Suprapubic skin (tissue), 4 donors: Measurements from ENCODE around the gene HERC3. TPM values are rescaled to one million over a fixed set of nuclear protein-coding genes. Genes with fewer than 3 reads are reported as not detected.

Experiments
- DNase-seq, 2 donors: peaks; one replicate each; pipeline ENCODE4 v3.0.0-alpha.2; 2019; ENCODE audit warnings: low spot score in 2 of 2
- H3K27ac ChIP-seq: fragments of 200-600 bp; sonication (generic); one replicate; pipeline ENCODE4 v1.5.1; 2019
- H3K27me3 ChIP-seq: fragments of 200-600 bp; sonication (generic); one replicate; pipeline ENCODE4 v1.5.1; 2019
- H3K36me3 ChIP-seq: fragments of 200-600 bp; sonication (generic); one replicate; pipeline ENCODE4 v1.5.1; 2019
- H3K4me1 ChIP-seq: fragments of 200-600 bp; sonication (generic); one replicate; pipeline ENCODE4 v1.5.1; 2019
- H3K4me3 ChIP-seq: fragments of 200-600 bp; sonication (generic); one replicate; pipeline ENCODE4 v1.5.1; 2019; ENCODE audit warnings: mild to moderate bottlenecking
- H3K9me3 ChIP-seq: fragments of 200-600 bp; sonication (generic); one replicate; pipeline ENCODE4 v1.5.1; 2019
- EP300 ChIP-seq: sonication (generic); formaldehyde crosslinking; IDR thresholded peaks from one replicate; pipeline ENCODE4 v1.6.1; 2017; ENCODE audit warnings: antibody characterized with exemption
- POLR2A ChIP-seq, 2 donors: fragments of 450-650 bp; IDR thresholded peaks; one replicate each; pipeline ENCODE4 v1.6.1; 2017; ENCODE audit warnings: antibody characterized with exemption in 2 of 2, mild to moderate bottlenecking in 2 of 2, moderate library complexity in 2 of 2
- POLR2AphosphoS5 ChIP-seq, 3 donors: sonication (generic); formaldehyde crosslinking; IDR thresholded peaks; one replicate each; pipeline ENCODE4 v1.6.1; 2017; ENCODE audit warnings: antibody characterized with exemption in 3 of 3
- WGBS: methylation state at CpG from one replicate; pipeline ENCODE4 v1.1.5; 2018; 5-methylcytosine and 5-hydroxymethylcytosine counted together
- total RNA-seq, 4 donors: library from RNA; depleted of rRNA; stranded (reverse); fragments of >200 nt; gene quantifications; one replicate each; pipeline ENCODE4 v1.1.0, GENCODE V29; 2016
- TF ChIP-seq, protein P1 (sequence below), 2 donors: fragments of 200-600 bp in 1 of 2; fragments of 450-650 bp in 1 of 2; sonication (generic) in 1 of 2; IDR thresholded peaks; one replicate each; pipeline ENCODE4 v1.5.1; 2016 to 2019; ENCODE audit warnings: antibody characterized with exemption in 2 of 2, mild to moderate bottlenecking in 1 of 2, moderate library complexity in 1 of 2

HERC3 gene
- total RNA-seq, 4 donors from 2014 or later = 41.6 to 110 (median 48.0) TPM

- H3K36me3 ChIP-seq = peaks cover 66% of the 10 kb centered on the region
- no peaks in the 10 kb centered on the region for H3K9me3 ChIP-seq
- no peak overlapping the region for H3K27ac ChIP-seq
- no peaks in the 10 kb centered on the region for H3K4me1 ChIP-seq
- H3K4me3 ChIP-seq = no peak overlapping the region
- no peak for DNase-seq
- H3K27me3 ChIP-seq = no peaks in the 10 kb centered on the region
- WGBS = 94% methylated on average over 5 of the region's 5 CpGs
- TF ChIP-seq, protein P1, sequence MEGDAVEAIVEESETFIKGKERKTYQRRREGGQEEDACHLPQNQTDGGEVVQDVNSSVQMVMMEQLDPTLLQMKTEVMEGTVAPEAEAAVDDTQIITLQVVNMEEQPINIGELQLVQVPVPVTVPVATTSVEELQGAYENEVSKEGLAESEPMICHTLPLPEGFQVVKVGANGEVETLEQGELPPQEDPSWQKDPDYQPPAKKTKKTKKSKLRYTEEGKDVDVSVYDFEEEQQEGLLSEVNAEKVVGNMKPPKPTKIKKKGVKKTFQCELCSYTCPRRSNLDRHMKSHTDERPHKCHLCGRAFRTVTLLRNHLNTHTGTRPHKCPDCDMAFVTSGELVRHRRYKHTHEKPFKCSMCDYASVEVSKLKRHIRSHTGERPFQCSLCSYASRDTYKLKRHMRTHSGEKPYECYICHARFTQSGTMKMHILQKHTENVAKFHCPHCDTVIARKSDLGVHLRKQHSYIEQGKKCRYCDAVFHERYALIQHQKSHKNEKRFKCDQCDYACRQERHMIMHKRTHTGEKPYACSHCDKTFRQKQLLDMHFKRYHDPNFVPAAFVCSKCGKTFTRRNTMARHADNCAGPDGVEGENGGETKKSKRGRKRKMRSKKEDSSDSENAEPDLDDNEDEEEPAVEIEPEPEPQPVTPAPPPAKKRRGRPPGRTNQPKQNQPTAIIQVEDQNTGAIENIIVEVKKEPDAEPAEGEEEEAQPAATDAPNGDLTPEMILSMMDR (IDR thresholded peaks at IDR 0.05) = no peak
- TF ChIP-seq POLR2A (IDR thresholded peaks at IDR 0.05) = no peak
- TF ChIP-seq POLR2AphosphoS5 (IDR thresholded peaks at IDR 0.05) = no peak
- TF ChIP-seq EP300 = no peak
Measured at GRCh38 chr4:88730811-88731210, 138.5 kb downstream of the HERC3 start.

GRCh38 chr4:88731381-88731780 is 139.1 kb downstream of the HERC3 start:
- Histone ChIP-seq H3K27me3 (no peaks in the 10 kb centered on the region), H3K9me3 (no peaks in the 10 kb centered on the region), H3K36me3 (peaks cover 66% of the 10 kb centered on the region), H3K27ac (no peak overlapping the region), H3K4me1 (peaks cover 5% of the 10 kb centered on the region), H3K4me3 (no peak overlapping the region)
- 75% methylated on average over 4 of the region's 4 CpGs for WGBS
- TF ChIP-seq EP300 (no peak), POLR2AphosphoS5 (IDR thresholded peaks at IDR 0.05) (no peak), POLR2A (IDR thresholded peaks at IDR 0.05) (no peak)
- TF ChIP-seq, protein P1 (IDR thresholded peaks at IDR 0.05) = no peak
- no peak for DNase-seq

DNA sequence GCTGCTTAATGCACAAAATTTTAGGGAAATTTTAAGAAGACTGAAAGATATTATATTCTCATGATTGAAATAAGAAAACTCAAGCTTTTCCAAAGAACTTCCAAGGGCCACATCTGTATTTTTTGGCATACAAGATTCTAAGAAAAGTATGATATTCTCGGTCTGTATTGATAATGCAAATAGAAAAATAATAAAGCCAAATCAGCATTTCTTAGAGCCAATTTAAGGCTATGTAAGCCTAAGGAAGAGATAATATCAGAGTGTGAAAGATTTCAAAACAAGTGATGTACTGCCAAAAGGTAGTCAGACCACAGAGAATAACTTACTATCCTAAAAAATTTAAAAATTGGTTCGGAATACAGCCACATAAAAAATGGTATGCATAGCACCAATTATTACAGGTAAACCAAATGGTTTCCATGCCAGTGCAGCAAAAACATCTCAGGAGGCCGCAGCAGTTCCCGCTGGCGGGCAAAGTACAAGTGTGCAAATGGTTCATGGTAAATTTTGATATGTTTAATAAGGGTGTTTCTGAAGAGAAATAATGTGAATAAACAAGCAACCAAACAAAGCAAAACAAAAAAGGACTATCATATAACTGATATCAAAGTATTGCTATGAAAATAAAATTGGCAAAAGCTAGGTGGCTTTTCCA is 140.6 kb downstream of the HERC3 start:
- Histone ChIP-seq H3K36me3 (peaks cover 56% of the 10 kb centered on the region), H3K4me1 (peaks cover 11% of the 10 kb centered on the region), H3K27ac (no peak overlapping the region), H3K9me3 (no peaks in the 10 kb centered on the region), H3K27me3 (no peaks in the 10 kb centered on the region), H3K4me3 (no peak overlapping the region)
- 86% methylated on average over 5 of the region's 5 CpGs for WGBS
- no peak for DNase-seq
- TF ChIP-seq, protein P1 (IDR thresholded peaks at IDR 0.05) = no peak

- Histone ChIP-seq H3K9me3 (no peaks in the 10 kb centered on the region), H3K4me1 (peaks cover 13% of the 10 kb centered on the region), H3K27ac (no peak overlapping the region), H3K36me3 (peaks cover 54% of the 10 kb centered on the region), H3K27me3 (no peaks in the 10 kb centered on the region), H3K4me3 (no peak overlapping the region)
- TF ChIP-seq EP300 (no peak), POLR2A (IDR thresholded peaks at IDR 0.05) (no peak), POLR2AphosphoS5 (IDR thresholded peaks at IDR 0.05) (no peak)
- TF ChIP-seq, protein P1 (IDR thresholded peaks at IDR 0.05) = no peak
- 74% methylated on average over 3 of the region's 3 CpGs for WGBS
- DNase-seq = no peak
Measured at GRCh38 chr4:88734403-88734949, 142.2 kb downstream of the HERC3 start.

- 63% methylated on average over 1 of the region's 1 CpG for WGBS
- H3K4me3 ChIP-seq = no peak overlapping the region
- H3K9me3 ChIP-seq = no peaks in the 10 kb centered on the region
- TF ChIP-seq, protein P1 (IDR thresholded peaks at IDR 0.05) = no peak
- no peak for TF ChIP-seq POLR2A (IDR thresholded peaks at IDR 0.05)
- H3K27ac ChIP-seq = no peak overlapping the region
- no peak for DNase-seq
- H3K36me3 ChIP-seq = peaks cover 51% of the 10 kb centered on the region
- peaks cover 13% of the 10 kb centered on the region for H3K4me1 ChIP-seq
- H3K27me3 ChIP-seq = no peaks in the 10 kb centered on the region
Measured at GRCh38 chr4:88735564-88735963, 143.3 kb downstream of the HERC3 start.
